Motor neuron (in vitro differentiated cells): Measurements from ENCODE around the gene NR1H3. TPM values are rescaled to one million over a fixed set of nuclear protein-coding genes. Genes with fewer than 3 reads are reported as not detected.
"Not testable (repeated sequence)": the region's sequence is repeated elsewhere in the genome, so short reads cannot be mapped to it uniquely, and the experiment has no call there.

Source experiments
- ATAC-seq, 8 experiments: fragments of 200-7000 bp; cut with Tn5 transposase; replicated peaks in 6 of 8; 2 replicates each; pipeline ENCODE4 v1.8.0; 2021; ENCODE audit warnings: mild to moderate bottlenecking in 8 of 8, moderate library complexity in 8 of 8
- H3K27ac ChIP-seq, 2 donors: fragments of 250-450 bp; sonication (Bioruptor Pico); 2 replicates each; pipeline ENCODE4 v1.9.0; 2021; ENCODE audit warnings: antibody characterized with exemption in 2 of 2, mild to moderate bottlenecking in 2 of 2, moderate library complexity in 1 of 2
- H3K4me1 ChIP-seq, 2 donors: fragments of 250-450 bp; sonication (Bioruptor Pico); replicated peaks in 1 of 2; 2 replicates each; pipeline ENCODE4 v1.6.1; 2021; ENCODE audit warnings: antibody characterized with exemption in 2 of 2, mild to moderate bottlenecking in 2 of 2, moderate library complexity in 1 of 2
- H3K4me3 ChIP-seq, 5 donors: fragments of 250-450 bp; sonication (Bioruptor Pico); 2 replicates each; pipeline ENCODE4 v1.9.0; 2021; ENCODE audit warnings: antibody characterized with exemption in 5 of 5, mild to moderate bottlenecking in 5 of 5, moderate library complexity in 4 of 5
- WGBS, 10 experiments: fragments of 450-650 bp; shearing (Covaris generic); methylation state at CpG; one replicate each; pipeline ENCODE4 v1.0.0; 2022; 5-methylcytosine and 5-hydroxymethylcytosine counted together
- in situ Hi-C, 9 experiments: fragments of 400-800 bp; cut with MboI; loops; one replicate each; pipeline ENCODE4 v1.15.0; 2021; ENCODE audit warnings: low sequenced_read_pairs in 9 of 9, low pct_unique_long_range_greater_than_20kb in 2 of 9; ENCODE audit not compliant: unreplicated experiment in 9 of 9
- total RNA-seq, 8 experiments: library from RNA; unstranded; fragments of 300-600 nt; gene quantifications; 2 replicates each; pipeline versions ENCODE4 v1.2.3 to v1.2.4, GENCODE V29; 2022

Gene NR1H3
- total RNA-seq, 8 experiments from 2014 or later, result 9.7 to 40.7 (median 15.4) TPM

GRCh38 chr11:47305734-47306483, 48.1 kb downstream of the NR1H3 start:
- WGBS, 10 experiments, result 89 to 100% (median 96%) methylated on average over 1 to 2 of the region's 3 CpGs; no CpG with 5 or more reads in 6 of the 10 experiments
- in situ Hi-C loops, result no loop called here
- H3K4me3 ChIP-seq, result no peak overlapping the region
- ATAC-seq, result peak in 2 of 8 experiments; percentile 41 to 98
- H3K27ac ChIP-seq, result no peak overlapping the region
- H3K4me1 ChIP-seq, result no peaks in the 10 kb centered on the region

- Histone ChIP-seq H3K4me1 (no peaks in the 10 kb centered on the region), H3K4me3 (no peak overlapping the region), H3K27ac (no peak overlapping the region)
- ATAC-seq, result no peak
- in situ Hi-C loops, result no loop called here
- 50 to 100% (median 78%) methylated on average over 1 of the region's 1 CpG; no CpG with 5 or more reads in 5 of the 10 experiments for WGBS, 10 experiments
These were observed 48.7 kb downstream of the NR1H3 start for GRCh38 chr11:47306484-47306844.

GRCh38 chr11:47308050-47308823, 50.4 kb downstream of the NR1H3 start:
- Histone ChIP-seq H3K4me3 (no peak overlapping the region), H3K27ac (no peak overlapping the region), H3K4me1 (no peaks in the 10 kb centered on the region)
- WGBS, 10 experiments, result 65 to 100% (median 76%) methylated on average over 1 to 5 of the region's 6 CpGs; no CpG with 5 or more reads in 1 of the 10 experiments
- in situ Hi-C loops, result no loop called here
- no peak for ATAC-seq

- ATAC-seq, result no peak
- H3K27ac ChIP-seq, result no peak overlapping the region
- in situ Hi-C loops, result no loop called here
- H3K4me3 ChIP-seq, result no peak overlapping the region
- no peaks in the 10 kb centered on the region for H3K4me1 ChIP-seq
- 0 to 100% (median 100%) methylated on average over 1 to 5 of the region's 5 CpGs; no CpG with 5 or more reads in 1 of the 10 experiments for WGBS, 10 experiments
These were observed 57.2 kb downstream of the NR1H3 start for GRCh38 chr11:47314992-47315391.

- in situ Hi-C loops, H3K27ac ChIP-seq, H3K4me1 ChIP-seq, ATAC-seq, H3K4me3 ChIP-seq: not testable (repeated sequence)
- 83 to 100% (median 94%) methylated on average over 1 to 7 of the region's 8 CpGs; no CpG with 5 or more reads in 3 of the 10 experiments for whole genome bisulfite sequencing, 10 experiments
These were observed 58.7 kb downstream of the NR1H3 start for GRCh38 chr11:47316501-47316900.

- in situ Hi-C loops, result no loop called here
- no peaks in the 10 kb centered on the region for H3K4me1 ChIP-seq
- H3K4me3 ChIP-seq, result no peak overlapping the region
- WGBS, 10 experiments, result 60 to 100% (median 100%) methylated on average over 1 to 5 of the region's 5 CpGs; no CpG with 5 or more reads in 1 of the 10 experiments
- no peak for ATAC-seq
- H3K27ac ChIP-seq, result no peak overlapping the region
These were observed 59.5 kb downstream of the NR1H3 start for GRCh38 chr11:47317064-47317828.

GRCh38 chr11:47318166-47318565, 60.4 kb downstream of the NR1H3 start:
- WGBS, 10 experiments, result 83 to 100% (median 98%) methylated on average over 1 to 2 of the region's 2 CpGs; no CpG with 5 or more reads in 2 of the 10 experiments
- no peak for ATAC-seq
- in situ Hi-C loops, result no loop called here
- H3K4me1 ChIP-seq, result no peaks in the 10 kb centered on the region
- no peak overlapping the region for H3K4me3 ChIP-seq
- H3K27ac ChIP-seq, result no peak overlapping the region

Other genes starting within 250 kb of the NR1H3 start
- gene ARFGAP2, start 81.1 kb upstream of the NR1H3 start, total RNA-seq, result 100 to 1,000 TPM in 1 of 8 experiments, 10 to 100 TPM in 7; 51.8 to 114 (median 66.5) TPM
- 10 to 100 TPM in 4 of 8 experiments, 1 to 10 TPM in 4; 1.2 to 89.4 (median 9.9) TPM for gene PACSIN3, start 71.6 kb upstream of the NR1H3 start, total RNA-seq
- 100 to 1,000 TPM in 1 of 8 experiments, 10 to 100 TPM in 7; 18.3 to 139 (median 22.8) TPM for gene DDB2, start 43.0 kb upstream of the NR1H3 start, total RNA-seq
- gene ACP2, start 9.2 kb upstream of the NR1H3 start, total RNA-seq, result 10 to 100 TPM; 23.3 to 66.7 (median 33.8) TPM
- gene MADD, start 12.1 kb downstream of the NR1H3 start, total RNA-seq, result 10 to 100 TPM; 19.5 to 55.7 (median 41.8) TPM
- under 1 TPM in 3 of 8 experiments, not detected in 5; 0.04 to 0.09 (median 0.05) TPM for gene MYBPC3, start 94.7 kb downstream of the NR1H3 start, total RNA-seq
- gene SPI1, start 120.6 kb downstream of the NR1H3 start, total RNA-seq, result under 1 TPM in 6 of 8 experiments, not detected in 2; 0.18 to 0.85 (median 0.44) TPM
- gene SLC39A13, start 150.6 kb downstream of the NR1H3 start, total RNA-seq, result 10 to 100 TPM; 13.8 to 31.6 (median 20.9) TPM
- gene PSMC3, start 168.4 kb downstream of the NR1H3 start, total RNA-seq, result 100 to 1,000 TPM; 106 to 245 (median 159) TPM
- 1 to 10 TPM in 3 of 8 experiments, under 1 TPM in 3, not detected in 2; 0.14 to 2.2 (median 0.75) TPM for gene RAPSN, start 191.1 kb downstream of the NR1H3 start, total RNA-seq